Liver (tissue), 9 donors: ENCODE data around the gene PHF12. TPM values are rescaled to one million over a fixed set of nuclear protein-coding genes. Genes with fewer than 3 reads are reported as not detected.

Source experiments
- DNase-seq: peaks from one replicate; pipeline ENCODE4 v3.0.0-alpha.2; 2017; ENCODE audit warnings: low spot score
- H3K27ac ChIP-seq, 2 donors: one replicate each; pipeline ENCODE4 v1.7.0; 2013; ENCODE audit warnings: inconsistent platforms in 2 of 2, low read length in 2 of 2, control low read depth in 1 of 2, low read depth in 1 of 2, mild to moderate bottlenecking in 1 of 2
- H3K27me3 ChIP-seq, 4 donors: one replicate each; pipeline versions ENCODE4 v1.6.1 to v1.7.0; 2013; ENCODE audit warnings: low read length in 3 of 4, inconsistent platforms in 1 of 4, mild to moderate bottlenecking in 1 of 4, moderate library complexity in 1 of 4; ENCODE audit not compliant: control insufficient read depth in 4 of 4, insufficient read depth in 4 of 4
- H3K36me3 ChIP-seq, 4 donors: one replicate each; pipeline versions ENCODE4 v1.6.1 to v1.7.0; 2013; ENCODE audit warnings: low read length in 3 of 4, mild to moderate bottlenecking in 3 of 4, low read depth in 1 of 4, moderate library complexity in 1 of 4; ENCODE audit not compliant: control insufficient read depth in 4 of 4, insufficient read depth in 3 of 4
- H3K4me1 ChIP-seq, 4 donors: one replicate each; pipeline versions ENCODE4 v1.6.1 to v1.7.0; 2013; ENCODE audit warnings: low read length in 3 of 4, mild to moderate bottlenecking in 3 of 4, moderate library complexity in 1 of 4; ENCODE audit not compliant: control insufficient read depth in 4 of 4, insufficient read depth in 4 of 4
- H3K4me3 ChIP-seq, 3 donors: one replicate each; pipeline versions ENCODE4 v1.6.1 to v1.7.0; 2013; ENCODE audit warnings: low read length in 3 of 3, control low read depth in 1 of 3, low read depth in 1 of 3, mild to moderate bottlenecking in 1 of 3
- H3K9ac ChIP-seq, 2 donors: one replicate each; pipeline ENCODE4 v1.7.0; 2013; ENCODE audit warnings: low read length in 2 of 2, mild to moderate bottlenecking in 2 of 2, moderate library complexity in 2 of 2, control low read depth in 1 of 2, low read depth in 1 of 2
- H3K9me3 ChIP-seq, 4 donors: one replicate each; pipeline versions ENCODE4 v1.6.1 to v1.7.0; 2013; ENCODE audit warnings: low read length in 3 of 4; ENCODE audit not compliant: control insufficient read depth in 4 of 4
- EGR1 ChIP-seq, 2 donors: IDR thresholded peaks; 2 replicates each; pipeline ENCODE4 v1.6.1; 2016 to 2018; ENCODE audit warnings: antibody characterized with exemption in 2 of 2, low read depth in 2 of 2
- FOXA1 ChIP-seq: IDR thresholded peaks from 2 replicates; pipeline ENCODE4 v1.6.1; 2016; ENCODE audit warnings: antibody characterized with exemption
- FOXA2 ChIP-seq: IDR thresholded peaks from 2 replicates; pipeline ENCODE4 v1.6.1; 2016; ENCODE audit warnings: antibody characterized with exemption
- GABPA ChIP-seq, 2 donors: IDR thresholded peaks in 1 of 2; conservative IDR thresholded peaks in 1 of 2; 2 replicates each; pipeline ENCODE4 v1.6.1; 2016; ENCODE audit warnings: antibody characterized with exemption in 2 of 2, mild to moderate bottlenecking in 1 of 2, moderate library complexity in 1 of 2
- HNF4A ChIP-seq, 2 donors: conservative IDR thresholded peaks; 2 replicates each; pipeline ENCODE4 v1.6.1; 2016; ENCODE audit warnings: antibody characterized with exemption in 2 of 2, mild to moderate bottlenecking in 2 of 2
- HNF4G ChIP-seq: IDR thresholded peaks from 2 replicates; pipeline ENCODE4 v1.6.1; 2016; ENCODE audit warnings: antibody characterized with exemption
- JUND ChIP-seq, 2 donors: IDR thresholded peaks; 2 replicates each; pipeline ENCODE4 v1.6.1; 2016; ENCODE audit warnings: antibody characterized with exemption in 2 of 2
- NR2F2 ChIP-seq: IDR thresholded peaks from 2 replicates; pipeline ENCODE4 v1.6.1; 2016; ENCODE audit warnings: antibody characterized with exemption
- SP1 ChIP-seq: IDR thresholded peaks from 2 replicates; pipeline ENCODE4 v1.6.1; 2018; ENCODE audit warnings: antibody characterized with exemption, mild to moderate bottlenecking
- TAF1 ChIP-seq: conservative IDR thresholded peaks from 2 replicates; pipeline ENCODE4 v1.6.1; 2016; ENCODE audit warnings: antibody characterized with exemption, mild to moderate bottlenecking
- YY1 ChIP-seq: IDR thresholded peaks from 2 replicates; pipeline ENCODE4 v1.6.1; 2016; ENCODE audit warnings: antibody characterized with exemption, mild to moderate bottlenecking
- WGBS: extraction: QIAGEN DNeasy Blood & Tissue Kit; methylation state at CpG from one replicate; pipeline ENCODE4 v1.1.7; 2013; 5-methylcytosine and 5-hydroxymethylcytosine counted together
- polyA plus RNA-seq, 2 donors: library from polyadenylated mRNA; stranded (reverse) in 1 of 2; unstranded in 1 of 2; fragments of 200-250 nt in 1 of 2; fragments of >200 nt in 1 of 2; fragmentation: Nextera tagmentation in 1 of 2; extraction: Ambion mirVana in 1 of 2; gene quantifications; one replicate each; pipeline versions ENCODE4 v1.2.1 to v1.2.3, GENCODE V29; 2013 to 2015
- total RNA-seq, 2 donors: library from RNA; depleted of rRNA; stranded (reverse); fragments of >200 nt; gene quantifications; one replicate each; pipeline ENCODE4 v1.2.3, GENCODE V29; 2014
- TF ChIP-seq, protein P1 (sequence below): IDR thresholded peaks from 2 replicates; pipeline ENCODE4 v1.6.1; 2016; ENCODE audit warnings: antibody characterized with exemption
- TF ChIP-seq, protein P2 (sequence below): IDR thresholded peaks from 2 replicates; pipeline ENCODE4 v1.6.1; 2016; ENCODE audit warnings: antibody characterized with exemption
- TF ChIP-seq, protein P3 (sequence below): IDR thresholded peaks from 2 replicates; pipeline ENCODE4 v1.6.1; 2016; ENCODE audit warnings: antibody characterized with exemption
- TF ChIP-seq, protein P4 (sequence below): fragments of 150-350 bp; IDR thresholded peaks from 2 replicates; pipeline ENCODE4 v1.5.1; 2017; ENCODE audit warnings: improper control_type of control experiment, low read depth, low read length; ENCODE audit not compliant: missing input control
- donor health status: healthy.
- donor health status: healthy.
- donor health status: healthy.
- donor health status: healthy.
- donor health status: healthy.

The PHF12 gene
- total and polyA plus RNA-seq, 4 donors: 4.3 to 21.3 (median 11.7) TPM

DNA sequence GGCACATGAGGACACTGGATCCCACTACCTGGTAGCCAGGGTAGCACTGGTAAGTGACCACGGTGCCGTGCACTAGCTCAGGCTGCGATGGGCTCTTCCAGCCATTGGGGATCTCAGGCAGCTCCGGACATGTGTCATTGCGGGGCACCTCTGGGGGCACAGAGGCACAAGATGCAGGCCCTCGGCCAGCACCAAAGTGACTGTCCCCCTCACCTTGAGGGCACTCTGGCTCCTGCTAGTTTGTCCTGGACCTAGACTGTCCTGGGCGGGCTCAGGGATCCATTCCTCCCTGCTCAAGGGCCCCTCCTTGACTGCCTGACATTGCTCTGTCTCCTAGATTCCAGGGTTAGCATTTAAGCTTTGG, 6.7 kb upstream of the PHF12 start (continued):
- TF ChIP-seq, protein P1, sequence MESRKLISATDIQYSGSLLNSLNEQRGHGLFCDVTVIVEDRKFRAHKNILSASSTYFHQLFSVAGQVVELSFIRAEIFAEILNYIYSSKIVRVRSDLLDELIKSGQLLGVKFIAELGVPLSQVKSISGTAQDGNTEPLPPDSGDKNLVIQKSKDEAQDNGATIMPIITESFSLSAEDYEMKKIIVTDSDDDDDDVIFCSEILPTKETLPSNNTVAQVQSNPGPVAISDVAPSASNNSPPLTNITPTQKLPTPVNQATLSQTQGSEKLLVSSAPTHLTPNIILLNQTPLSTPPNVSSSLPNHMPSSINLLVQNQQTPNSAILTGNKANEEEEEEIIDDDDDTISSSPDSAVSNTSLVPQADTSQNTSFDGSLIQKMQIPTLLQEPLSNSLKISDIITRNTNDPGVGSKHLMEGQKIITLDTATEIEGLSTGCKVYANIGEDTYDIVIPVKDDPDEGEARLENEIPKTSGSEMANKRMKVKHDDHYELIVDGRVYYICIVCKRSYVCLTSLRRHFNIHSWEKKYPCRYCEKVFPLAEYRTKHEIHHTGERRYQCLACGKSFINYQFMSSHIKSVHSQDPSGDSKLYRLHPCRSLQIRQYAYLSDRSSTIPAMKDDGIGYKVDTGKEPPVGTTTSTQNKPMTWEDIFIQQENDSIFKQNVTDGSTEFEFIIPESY: no peak

DNA sequence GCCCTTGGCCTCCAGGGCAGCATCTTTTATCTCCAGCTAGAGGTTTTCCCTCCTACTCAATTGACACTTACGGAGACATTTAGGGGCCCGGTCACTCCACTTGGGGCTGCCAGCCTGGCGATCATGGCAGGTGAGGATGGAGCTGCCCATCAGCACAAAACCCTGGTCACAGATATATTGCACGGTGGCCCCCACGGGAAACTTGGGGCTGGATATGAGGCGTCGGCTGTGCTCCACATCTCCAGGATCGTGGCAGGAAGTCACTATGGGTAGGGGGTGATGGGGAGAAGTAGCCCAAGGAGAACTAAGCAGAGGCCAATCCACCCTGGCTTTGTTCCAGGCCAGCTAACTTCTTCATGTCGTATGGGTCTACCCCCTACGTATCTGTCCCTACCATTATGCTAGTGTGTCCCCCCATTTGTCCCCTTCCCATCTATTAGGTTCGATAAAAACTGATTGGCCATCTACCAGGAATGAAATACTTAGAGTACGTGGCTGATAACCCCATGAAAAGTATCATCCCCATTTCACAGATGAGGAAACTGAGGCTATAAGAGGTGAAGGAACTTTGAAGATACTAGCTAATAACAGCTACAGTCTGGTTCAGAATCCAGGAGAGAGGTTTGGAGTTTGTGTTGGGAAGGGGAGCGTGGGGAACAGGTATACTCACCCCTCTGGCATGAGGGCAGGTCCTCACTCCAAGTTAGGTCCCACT, 6.1 kb upstream of the PHF12 start:
- 94% methylated on average over 13 of the region's 13 CpGs for WGBS
- H3K27ac ChIP-seq: no peak overlapping the region
- peaks cover 0 to 11% (median 5%) of the 10 kb centered on the region in 4 donors for H3K4me1 ChIP-seq
- no peak for DNase-seq
- no peaks in the 10 kb centered on the region for H3K36me3 ChIP-seq
- no peaks in the 10 kb centered on the region for H3K27me3 ChIP-seq
- H3K9ac ChIP-seq: no peak overlapping the region
- H3K4me3 ChIP-seq: no peak overlapping the region
- TF ChIP-seq EGR1 (IDR thresholded peaks at IDR 0.05; ENCODE audit: low read depth in 2 of 2) (no peak), HNF4A (conservative IDR thresholded peaks at IDR 0.05) (no peak), SP1 (no peak), HNF4G (no peak), YY1 (no peak), GABPA (IDR thresholded peaks at IDR 0.05 in 1 of 2, conservative IDR thresholded peaks at IDR 0.05 in 1 of 2) (no peak), TAF1 (no peak), JUND (IDR thresholded peaks at IDR 0.05) (no peak), NR2F2 (no peak), FOXA2 (no peak), FOXA1 (no peak)
- TF ChIP-seq, protein P2, sequence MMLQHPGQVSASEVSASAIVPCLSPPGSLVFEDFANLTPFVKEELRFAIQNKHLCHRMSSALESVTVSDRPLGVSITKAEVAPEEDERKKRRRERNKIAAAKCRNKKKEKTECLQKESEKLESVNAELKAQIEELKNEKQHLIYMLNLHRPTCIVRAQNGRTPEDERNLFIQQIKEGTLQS: no peak
- TF ChIP-seq, protein P3, sequence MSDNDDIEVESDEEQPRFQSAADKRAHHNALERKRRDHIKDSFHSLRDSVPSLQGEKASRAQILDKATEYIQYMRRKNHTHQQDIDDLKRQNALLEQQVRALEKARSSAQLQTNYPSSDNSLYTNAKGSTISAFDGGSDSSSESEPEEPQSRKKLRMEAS: no peak
- TF ChIP-seq, protein P1: no peak
- H3K9me3 ChIP-seq: no peaks in the 10 kb centered on the region

DNA sequence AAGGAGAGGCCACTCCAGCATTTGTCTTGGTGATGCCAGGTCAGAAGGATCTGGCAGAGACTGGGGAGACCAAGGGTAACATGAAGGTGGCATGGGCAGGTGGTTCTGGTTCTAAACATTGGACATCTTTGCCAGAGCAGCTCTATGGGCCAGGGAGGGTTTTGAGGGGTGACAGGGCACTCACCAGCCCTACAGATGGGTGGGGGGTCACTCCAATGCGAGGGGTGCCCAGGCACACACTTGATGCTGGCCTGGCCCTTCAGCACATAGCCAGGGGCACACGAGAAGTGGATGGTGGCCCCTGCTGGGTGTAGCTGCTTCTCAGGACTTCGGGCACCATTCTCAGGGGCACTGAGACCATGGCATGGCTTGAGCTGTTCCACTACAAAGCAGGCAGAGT, 5.5 kb upstream of the PHF12 start:
- H3K27ac ChIP-seq: no peak overlapping the region
- H3K9me3 ChIP-seq: no peaks in the 10 kb centered on the region
- 94% methylated on average over 3 of the region's 3 CpGs for whole genome bisulfite sequencing
- H3K4me3 ChIP-seq: no peak overlapping the region
- TF ChIP-seq FOXA1: no peak
- no peak for TF ChIP-seq JUND (IDR thresholded peaks at IDR 0.05)
- TF ChIP-seq HNF4G: no peak
- TF ChIP-seq GABPA (IDR thresholded peaks at IDR 0.05 in 1 of 2, conservative IDR thresholded peaks at IDR 0.05 in 1 of 2): no peak
- TF ChIP-seq NR2F2: no peak
- TF ChIP-seq, protein P3: no peak
- TF ChIP-seq, protein P4, sequence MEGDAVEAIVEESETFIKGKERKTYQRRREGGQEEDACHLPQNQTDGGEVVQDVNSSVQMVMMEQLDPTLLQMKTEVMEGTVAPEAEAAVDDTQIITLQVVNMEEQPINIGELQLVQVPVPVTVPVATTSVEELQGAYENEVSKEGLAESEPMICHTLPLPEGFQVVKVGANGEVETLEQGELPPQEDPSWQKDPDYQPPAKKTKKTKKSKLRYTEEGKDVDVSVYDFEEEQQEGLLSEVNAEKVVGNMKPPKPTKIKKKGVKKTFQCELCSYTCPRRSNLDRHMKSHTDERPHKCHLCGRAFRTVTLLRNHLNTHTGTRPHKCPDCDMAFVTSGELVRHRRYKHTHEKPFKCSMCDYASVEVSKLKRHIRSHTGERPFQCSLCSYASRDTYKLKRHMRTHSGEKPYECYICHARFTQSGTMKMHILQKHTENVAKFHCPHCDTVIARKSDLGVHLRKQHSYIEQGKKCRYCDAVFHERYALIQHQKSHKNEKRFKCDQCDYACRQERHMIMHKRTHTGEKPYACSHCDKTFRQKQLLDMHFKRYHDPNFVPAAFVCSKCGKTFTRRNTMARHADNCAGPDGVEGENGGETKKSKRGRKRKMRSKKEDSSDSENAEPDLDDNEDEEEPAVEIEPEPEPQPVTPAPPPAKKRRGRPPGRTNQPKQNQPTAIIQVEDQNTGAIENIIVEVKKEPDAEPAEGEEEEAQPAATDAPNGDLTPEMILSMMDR: no peak
- no peak for DNase-seq
- peaks cover 0 to 11% (median 5%) of the 10 kb centered on the region in 4 donors for H3K4me1 ChIP-seq
- no peak overlapping the region for H3K9ac ChIP-seq
- no peaks in the 10 kb centered on the region for H3K27me3 ChIP-seq
- H3K36me3 ChIP-seq: no peaks in the 10 kb centered on the region
